HepG2 (cell line): ENCODE data around the gene GAN. TPM values are rescaled to one million over a fixed set of nuclear protein-coding genes. Genes with fewer than 3 reads are reported as not detected.

ENCODE experiments used
- ATAC-seq: fragments of 200-7000 bp; cut with Tn5 transposase; 3 replicates; pipeline ENCODE4 v1.9.1; 2020; ENCODE audit warnings: mild to moderate bottlenecking, moderate library complexity
- BruUV-seq: library from RNA; stranded (reverse); fragments of 400-500 nt; replicated peaks from 2 replicates; lab custom pipeline; 2021; lab: Mats Ljungman, UMichigan
- CTCF ChIA-PET: fragments of 300-600 bp; formaldehyde crosslinking; extraction: SDS; loops from one replicate; lab custom pipeline; 2021; ENCODE audit warnings: low total read pairs, inconsistent platforms, low intra/inter-chr PET ratio; lab: Yijun Ruan, JAX
- POLR2A ChIA-PET: fragments of 350-600 bp; sonication (Branson Sonifier 250); formaldehyde crosslinking; loops from one replicate; lab custom pipeline; 2020; ENCODE audit warnings: antibody characterized with exemption, inconsistent platforms; lab: Yijun Ruan, JAX
- DNase-seq: peaks from one replicate; pipeline ENCODE4 v3.0.0-alpha.2; 2015; ENCODE audit warnings: low spot score
- FAIRE-seq: peaks from 3 replicates; lab custom pipeline; 2011; peaks lifted over from hg19 to GRCh38; lab: Jason Lieb, UNC
- H2AFZ ChIP-seq: one replicate; pipeline ENCODE4 v1.6.1; 2011; ENCODE audit warnings: low read length, inconsistent platforms
- H3K27ac ChIP-seq: fragments of 300-600 bp; 3 replicates; pipeline ENCODE4 v1.8.0; 2011; ENCODE audit warnings: mixed run types, mild to moderate bottlenecking, mixed read lengths, low read length, inconsistent platforms; ENCODE audit not compliant: insufficient read depth; ENCODE audit errors: extremely low read length
- H3K27me3 ChIP-seq, 2 experiments: fragments of 200-600 bp in 1 of 2; 2 replicates in 1 of 2; 3 replicates in 1 of 2; pipeline versions ENCODE4 v1.6.0 to v1.8.0; 2011; ENCODE audit warnings: low read length in 2 of 2, mild to moderate bottlenecking in 2 of 2, moderate library complexity in 2 of 2, inconsistent platforms in 1 of 2; ENCODE audit not compliant: insufficient read depth in 2 of 2, control insufficient read depth in 1 of 2
- H3K36me3 ChIP-seq, 2 experiments: fragments of 200-600 bp in 1 of 2; replicated peaks in 1 of 2; 2 replicates in 1 of 2; 3 replicates in 1 of 2; pipeline versions ENCODE4 v1.5.1 to v1.8.0; 2011; ENCODE audit warnings: low read length in 2 of 2, inconsistent platforms in 1 of 2; ENCODE audit not compliant: insufficient read depth in 2 of 2, control insufficient read depth in 1 of 2
- H3K4me1 ChIP-seq: 2 replicates; pipeline ENCODE4 v1.5.1; 2012; ENCODE audit warnings: low read length, inconsistent platforms; ENCODE audit not compliant: insufficient read depth
- H3K4me2 ChIP-seq: 2 replicates; pipeline ENCODE4 v1.6.0; 2011; ENCODE audit warnings: low read depth, low read length, inconsistent platforms
- H3K4me3 ChIP-seq, 3 experiments: fragments of 200-600 bp in 1 of 3; sonication (generic), shearing (Covaris generic) in 1 of 3; replicated peaks in 1 of 3; 2 replicates each; pipeline ENCODE4 v1.5.1; 2011 to 2016; ENCODE audit warnings: low read length in 3 of 3, inconsistent platforms in 2 of 3, low read depth in 2 of 3, mild to moderate bottlenecking in 2 of 3, control low read depth in 1 of 3, mixed read lengths in 1 of 3; ENCODE audit not compliant: insufficient read depth in 1 of 3
- H3K79me2 ChIP-seq: one replicate; pipeline ENCODE4 v1.6.1; 2011; ENCODE audit warnings: low read length, inconsistent platforms; ENCODE audit not compliant: insufficient read depth
- H3K9ac ChIP-seq: 2 replicates; pipeline ENCODE4 v1.6.0; 2011; ENCODE audit warnings: mild to moderate bottlenecking, low read depth, low read length, inconsistent platforms; ENCODE audit not compliant: insufficient read depth
- H3K9me3 ChIP-seq: 2 replicates; pipeline ENCODE4 v1.5.1; 2012; ENCODE audit warnings: mild to moderate bottlenecking, low read length
- H4K20me1 ChIP-seq: 2 replicates; pipeline ENCODE4 v1.6.0; 2011; ENCODE audit warnings: inconsistent platforms, mild to moderate bottlenecking, low read length, moderate library complexity; ENCODE audit not compliant: insufficient read depth
- FOXA3 ChIP-seq: IDR thresholded peaks from 2 replicates; pipeline ENCODE4 v1.6.1; 2016; ENCODE audit warnings: missing genetic modification reagents, missing compliant biosample characterization
- GABPB1 ChIP-seq: IDR thresholded peaks from 2 replicates; pipeline ENCODE4 v1.6.1; 2016; ENCODE audit warnings: mild to moderate bottlenecking, missing genetic modification reagents, moderate library complexity, missing compliant biosample characterization
- GATA4 ChIP-seq: sonication (generic); IDR thresholded peaks from 2 replicates; pipeline ENCODE4 v1.6.1; 2016; ENCODE audit warnings: antibody characterized with exemption, low read depth, borderline replicate concordance
- HCFC1 ChIP-seq: fragments of 150-350 bp; IDR thresholded peaks from 2 replicates; pipeline ENCODE4 v1.6.1; 2014; ENCODE audit warnings: low read depth, low read length
- HOXA3 ChIP-seq: sonication (generic); formaldehyde crosslinking; IDR thresholded peaks from 2 replicates; pipeline ENCODE4 v1.5.0; 2020; ENCODE audit warnings: missing genetic modification reagents
- NAIF1 ChIP-seq: sonication (generic); formaldehyde crosslinking; IDR thresholded peaks from 2 replicates; pipeline ENCODE4 v1.5.0; 2020; ENCODE audit warnings: mild to moderate bottlenecking, missing genetic modification reagents, borderline replicate concordance
- NKX3-1 ChIP-seq: sonication (generic); formaldehyde crosslinking; IDR thresholded peaks from 2 replicates; pipeline ENCODE4 v1.5.0; 2020; ENCODE audit warnings: missing genetic modification reagents
- POLR2AphosphoS2 ChIP-seq: IDR thresholded peaks from 2 replicates; pipeline ENCODE4 v1.6.1; 2011; ENCODE audit warnings: low read depth, low read length, improper control_type of control experiment
- PTBP1 ChIP-seq: fragments of 200-400 bp; formaldehyde crosslinking; IDR thresholded peaks from 2 replicates; pipeline ENCODE4 v1.6.1; 2018; ENCODE audit warnings: low read length, low read depth; ENCODE audit not compliant: poor library complexity, severe bottlenecking
- SCMH1 ChIP-seq: sonication (generic); formaldehyde crosslinking; IDR thresholded peaks from 2 replicates; pipeline ENCODE4 v1.9.0; 2021; ENCODE audit warnings: missing genetic modification reagents, mild to moderate bottlenecking, borderline replicate concordance
- SMARCE1 ChIP-seq: fragments of 450-650 bp; IDR thresholded peaks from 2 replicates; pipeline ENCODE4 v1.6.1; 2017; ENCODE audit warnings: borderline replicate concordance
- ZNF431 ChIP-seq: sonication (generic); formaldehyde crosslinking; IDR thresholded peaks from 2 replicates; pipeline ENCODE4 v1.9.0; 2022; ENCODE audit warnings: missing genetic modification reagents, low read depth, mild to moderate bottlenecking, borderline replicate concordance
- ZNF432 ChIP-seq: sonication (generic); formaldehyde crosslinking; IDR thresholded peaks from 2 replicates; pipeline ENCODE4 v1.5.0; 2020; ENCODE audit warnings: missing genetic modification reagents, mild to moderate bottlenecking, borderline replicate concordance
- ZNF674 ChIP-seq: sonication (generic); formaldehyde crosslinking; IDR thresholded peaks from 2 replicates; pipeline ENCODE4 v1.5.0; 2020; ENCODE audit warnings: low read depth, mild to moderate bottlenecking, missing genetic modification reagents
- whole genome bisulfite sequencing: methylation state at CpG from one replicate; pipeline ENCODE4 v1.1.6; 2017; ENCODE audit warnings: low lambda C conversion rate; 5-methylcytosine and 5-hydroxymethylcytosine counted together
- in situ Hi-C: cut with HindIII; loops from 2 replicates; pipeline ENCODE4 v1.10.0; 2017; ENCODE audit warnings: low pct_unique_long_range_greater_than_20kb; ENCODE audit not compliant: extremely low pct_ligation_motif_present
- intact Hi-C: fragments of 100-400 bp; cut with micrococcal nuclease; formaldehyde crosslinking; loops from one replicate; pipeline ENCODE4 v1.10.0; 2022; ENCODE audit not compliant: unreplicated experiment
- polyA plus RNA-seq, 8 experiments: library from polyadenylated mRNA; depleted of rRNA in 3 of 8; stranded (reverse) in 7 of 8; unstranded in 1 of 8; fragments of >200 nt; fragmentation: Illumina TruSeq in 4 of 8; extraction: Trizol in 4 of 8; gene quantifications; 2 replicates each; pipeline versions ENCODE4 v1.2.1 to v1.2.3, GENCODE V29; 2011 to 2016; ENCODE audit warnings: low read depth in 4 of 8, missing spikeins in 1 of 8, mixed read lengths in 1 of 8; ENCODE audit not compliant: insufficient read depth in 1 of 8
- total RNA-seq, 5 experiments: library from RNA; depleted of rRNA; stranded (reverse); fragments of >200 nt; fragmentation: Illumina TruSeq; extraction: Trizol; gene quantifications; 2 replicates each; pipeline ENCODE4 v1.2.3, GENCODE V29; 2016; ENCODE audit warnings: low read depth in 1 of 5
- TF ChIP-seq, protein P1 (sequence below): IDR thresholded peaks from 2 replicates; pipeline ENCODE4 v1.6.1; 2012; ENCODE audit warnings: low read depth, low read length, improper control_type of control experiment

GAN gene
- total and polyA plus RNA-seq, 2 of the 13 experiments (the other 11 are each of a cell fraction or from before 2014, with no cell fraction given): 4.3 to 11.0 TPM

DNA sequence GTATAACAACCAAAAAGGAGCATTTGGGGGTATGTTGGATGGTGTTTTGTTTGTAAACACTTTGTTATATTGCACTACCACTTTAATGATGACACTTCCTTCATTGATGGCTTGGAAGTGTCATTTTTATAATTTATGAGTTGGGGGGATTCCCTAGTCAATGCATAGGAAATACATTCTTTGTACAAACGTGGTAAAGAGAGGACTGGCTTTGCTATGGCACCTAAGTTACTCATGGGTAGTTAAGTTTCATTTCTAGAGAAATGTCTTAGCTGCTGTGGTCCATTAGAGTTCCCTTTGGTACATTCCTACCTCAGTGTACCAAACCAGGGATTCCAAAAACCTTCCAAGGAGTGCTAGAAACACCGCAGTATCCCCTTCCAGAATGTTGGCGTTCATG lies 66.2 kb downstream of the GAN start:
- FAIRE-seq: no peak
- peaks cover 16 to 38% of the 10 kb centered on the region in 2 experiments for H3K36me3 ChIP-seq
- intact Hi-C loops: no loop called here
- no peaks in the 10 kb centered on the region for H4K20me1 ChIP-seq
- no peaks in the 10 kb centered on the region for H3K27me3 ChIP-seq
- no peak overlapping the region for H3K27ac ChIP-seq
- ChIA-PET POLR2A (no interaction called here), CTCF (no interaction called here)
- no peak overlapping the region for H3K4me3 ChIP-seq
- ATAC-seq: no peak
- in situ Hi-C loops: no loop called here
- no peak for TF ChIP-seq SCMH1 (CRISPR knock-in tag)
- TF ChIP-seq NAIF1 (CRISPR knock-in tag): no peak
- TF ChIP-seq POLR2AphosphoS2: no peak
- TF ChIP-seq, protein P1, sequence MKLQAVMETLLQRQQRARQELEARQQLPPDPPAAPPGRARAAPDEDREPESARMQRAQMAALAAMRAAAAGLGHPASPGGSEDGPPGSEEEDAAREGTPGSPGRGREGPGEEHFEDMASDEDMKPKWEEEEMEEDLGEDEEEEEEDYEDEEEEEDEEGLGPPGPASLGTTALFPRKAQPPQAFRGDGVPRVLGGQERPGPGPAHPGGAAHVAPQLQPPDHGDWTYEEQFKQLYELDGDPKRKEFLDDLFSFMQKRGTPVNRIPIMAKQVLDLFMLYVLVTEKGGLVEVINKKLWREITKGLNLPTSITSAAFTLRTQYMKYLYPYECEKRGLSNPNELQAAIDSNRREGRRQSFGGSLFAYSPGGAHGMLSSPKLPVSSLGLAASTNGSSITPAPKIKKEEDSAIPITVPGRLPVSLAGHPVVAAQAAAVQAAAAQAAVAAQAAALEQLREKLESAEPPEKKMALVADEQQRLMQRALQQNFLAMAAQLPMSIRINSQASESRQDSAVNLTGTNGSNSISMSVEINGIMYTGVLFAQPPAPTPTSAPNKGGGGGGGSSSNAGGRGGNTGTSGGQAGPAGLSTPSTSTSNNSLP: no peak
- TF ChIP-seq SMARCE1: no peak
- TF ChIP-seq ZNF431 (CRISPR knock-in tag): no peak
- no peak for TF ChIP-seq HOXA3
- no peak for TF ChIP-seq HCFC1
- TF ChIP-seq GABPB1 (CRISPR knock-in tag): no peak
- no peak for TF ChIP-seq ZNF432 (CRISPR knock-in tag)
- TF ChIP-seq ZNF674 (CRISPR knock-in tag): no peak
- TF ChIP-seq GATA4: no peak
- TF ChIP-seq PTBP1: no peak
- TF ChIP-seq FOXA3: no peak
- no peak for TF ChIP-seq NKX3-1 (CRISPR knock-in tag)
- TF ChIP-seq, all 625 proteins: peak for 0
- no peak for DNase-seq
- H3K4me1 ChIP-seq: no peaks in the 10 kb centered on the region
- H2AFZ ChIP-seq: no peak overlapping the region
- 98% methylated on average over 3 of the region's 3 CpGs for WGBS
- H3K9ac ChIP-seq: no peak overlapping the region
- no TSS peak for BruUV-seq
- no peak overlapping the region for H3K4me2 ChIP-seq
- H3K79me2 ChIP-seq: no peaks in the 10 kb centered on the region
- H3K9me3 ChIP-seq: no peaks in the 10 kb centered on the region
